ENCODE results near the gene MBD3L5.
"Not testable (repeated sequence)": the region's sequence is repeated elsewhere in the genome, so short reads cannot be mapped to it uniquely, and the experiment has no call there.

The MBD3L5 gene

GRCh38 chr19:7018828-7019227 lies 11.6 kb upstream of the MBD3L5 start:
- no peak overlapping the region for H3K27ac ChIP-seq
- TF ChIP-seq ZFX (IDR thresholded peaks at IDR 0.05) (no peak), CTCF (conservative IDR thresholded peaks at IDR 0.05) (no peak)

GRCh38 chr19:7021331-7021730 lies 9.0 kb upstream of the MBD3L5 start, which contains the start of gene MBD3L2B:
Gene MBD3L2B, minus strand, starts transcription at chr19:7021431. Its CDS starts 34 bp downstream, at chr19:7021397.
- H3K27ac ChIP-seq: not testable (repeated sequence)

GRCh38 chr19:7028790-7029189 lies 1.6 kb upstream of the MBD3L5 start:
- H3K27ac ChIP-seq: not testable (repeated sequence)

GRCh38 chr19:7040079-7040478 lies 9.7 kb downstream of the MBD3L5 start, which contains the start of gene MBD3L4:
Gene MBD3L4, minus strand, starts transcription at chr19:7040179. Its CDS starts 35 bp downstream, at chr19:7040144.
- not testable (repeated sequence) for H3K27ac ChIP-seq

- not testable (repeated sequence) for H3K27ac ChIP-seq
These were observed 11.2 kb downstream of the MBD3L5 start for GRCh38 chr19:7041563-7041962.

GRCh38 chr19:7049021-7049420 lies 18.6 kb downstream of the MBD3L5 start, which contains the start of gene MBD3L2:
Gene MBD3L2, plus strand, starts transcription at chr19:7049321. Its CDS starts 53 bp downstream, at chr19:7049374.
- H3K27ac ChIP-seq: not testable (repeated sequence)

- H3K27ac ChIP-seq: not testable (repeated sequence)
These were observed 21.0 kb downstream of the MBD3L5 start for GRCh38 chr19:7051421-7051820.

- H3K27ac ChIP-seq: not testable (repeated sequence)
These were observed 22.5 kb downstream of the MBD3L5 start for GRCh38 chr19:7052896-7053295.

- not testable (repeated sequence) for H3K27ac ChIP-seq
These were observed 24.4 kb downstream of the MBD3L5 start for GRCh38 chr19:7054635-7055368.

- H3K27ac ChIP-seq: not testable (repeated sequence)
These were observed 25.3 kb downstream of the MBD3L5 start for GRCh38 chr19:7055679-7056078.

GRCh38 chr19:7056371-7056770 lies 26.0 kb downstream of the MBD3L5 start:
- not testable (repeated sequence) for H3K27ac ChIP-seq

- H3K27ac ChIP-seq: not testable (repeated sequence)
These were observed 28.2 kb downstream of the MBD3L5 start, which contains the start of gene MBD3L3 for GRCh38 chr19:7058576-7058975. Gene MBD3L3, minus strand, starts transcription at chr19:7058676. Its CDS starts 71 bp downstream, at chr19:7058605.

- H3K27ac ChIP-seq: not testable (repeated sequence)
These were observed 29.6 kb downstream of the MBD3L5 start for GRCh38 chr19:7059977-7060376.

- TF ChIP-seq CTCF (conservative IDR thresholded peaks at IDR 0.05): no peak
- no peak for TF ChIP-seq ZFX (IDR thresholded peaks at IDR 0.05)
- H3K27ac ChIP-seq: no peak overlapping the region
These were observed 33.0 kb downstream of the MBD3L5 start for GRCh38 chr19:7063339-7063738.

Data from C4-2B (cell line).